Retina (tissue), 1 donor: Measurements from ENCODE around the gene MUC4.
"Not testable (repeated sequence)": the region's sequence is repeated elsewhere in the genome, so short reads cannot be mapped to it uniquely, and the experiment has no call there.

Source experiments
- DNase-seq: peaks from one replicate; pipeline ENCODE4 v3.0.0-alpha.2; 2016

MUC4 gene

GRCh38 chr3:195773956-195774537 is 37.7 kb downstream of the MUC4 start:
- DNase-seq = no peak

- no peak for DNase-seq
Measured at GRCh38 chr3:195771646-195772300, 40.0 kb downstream of the MUC4 start.

- DNase-seq = not testable (repeated sequence)
Measured at GRCh38 chr3:195770841-195771645, 40.7 kb downstream of the MUC4 start.

GRCh38 chr3:195770081-195770840 is 41.5 kb downstream of the MUC4 start:
- no peak for DNase-seq

GRCh38 chr3:195769551-195769950 is 42.2 kb downstream of the MUC4 start:
- DNase-seq = no peak

- no peak for DNase-seq
Measured at GRCh38 chr3:195768831-195769303, 42.9 kb downstream of the MUC4 start.

- DNase-seq = no peak
Measured at GRCh38 chr3:195768414-195768813, 43.3 kb downstream of the MUC4 start.

- DNase-seq = no peak
Measured at GRCh38 chr3:195767792-195768191, 43.9 kb downstream of the MUC4 start.

GRCh38 chr3:195766671-195767070 is 45.1 kb downstream of the MUC4 start:
- no peak for DNase-seq

GRCh38 chr3:195764961-195765706 is 46.6 kb downstream of the MUC4 start:
- DNase-seq = no peak

- DNase-seq = no peak
Measured at GRCh38 chr3:195763843-195764825, 47.6 kb downstream of the MUC4 start.

- DNase-seq = no peak
Measured at GRCh38 chr3:195763076-195763830, 48.5 kb downstream of the MUC4 start.

- no peak for DNase-seq
Measured at GRCh38 chr3:195762611-195763010, 49.1 kb downstream of the MUC4 start.

GRCh38 chr3:195762249-195762585 is 49.5 kb downstream of the MUC4 start:
- no peak for DNase-seq

GRCh38 chr3:195761567-195762248 is 50.0 kb downstream of the MUC4 start:
- no peak for DNase-seq

GRCh38 chr3:195761123-195761566 is 50.6 kb downstream of the MUC4 start:
- DNase-seq = no peak

GRCh38 chr3:195760345-195761122 is 51.2 kb downstream of the MUC4 start:
- no peak for DNase-seq

- no peak for DNase-seq
Measured at GRCh38 chr3:195758721-195759353, 52.9 kb downstream of the MUC4 start.
